ENCODE measurements around the gene CARS2.

DNA sequence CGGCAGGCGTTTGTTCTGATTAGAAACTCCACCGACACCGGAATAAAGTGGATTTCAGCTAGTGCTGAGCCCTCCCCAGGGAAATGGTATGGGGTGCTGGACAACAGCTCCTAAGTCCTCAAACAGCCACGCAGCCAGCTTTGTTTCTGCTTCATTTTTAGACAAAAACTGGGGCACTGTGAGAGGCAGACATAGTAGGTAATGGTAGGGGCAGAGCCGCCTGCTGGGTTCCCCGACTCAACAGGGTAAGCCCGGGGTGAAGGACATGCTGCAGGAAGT lies 39.7 kb downstream of the CARS2 start:
- TF ChIP-seq, protein P1, sequence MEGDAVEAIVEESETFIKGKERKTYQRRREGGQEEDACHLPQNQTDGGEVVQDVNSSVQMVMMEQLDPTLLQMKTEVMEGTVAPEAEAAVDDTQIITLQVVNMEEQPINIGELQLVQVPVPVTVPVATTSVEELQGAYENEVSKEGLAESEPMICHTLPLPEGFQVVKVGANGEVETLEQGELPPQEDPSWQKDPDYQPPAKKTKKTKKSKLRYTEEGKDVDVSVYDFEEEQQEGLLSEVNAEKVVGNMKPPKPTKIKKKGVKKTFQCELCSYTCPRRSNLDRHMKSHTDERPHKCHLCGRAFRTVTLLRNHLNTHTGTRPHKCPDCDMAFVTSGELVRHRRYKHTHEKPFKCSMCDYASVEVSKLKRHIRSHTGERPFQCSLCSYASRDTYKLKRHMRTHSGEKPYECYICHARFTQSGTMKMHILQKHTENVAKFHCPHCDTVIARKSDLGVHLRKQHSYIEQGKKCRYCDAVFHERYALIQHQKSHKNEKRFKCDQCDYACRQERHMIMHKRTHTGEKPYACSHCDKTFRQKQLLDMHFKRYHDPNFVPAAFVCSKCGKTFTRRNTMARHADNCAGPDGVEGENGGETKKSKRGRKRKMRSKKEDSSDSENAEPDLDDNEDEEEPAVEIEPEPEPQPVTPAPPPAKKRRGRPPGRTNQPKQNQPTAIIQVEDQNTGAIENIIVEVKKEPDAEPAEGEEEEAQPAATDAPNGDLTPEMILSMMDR (IDR thresholded peaks at IDR 0.05 in 4 of 5, conservative IDR thresholded peaks at IDR 0.05 in 1 of 5) = no peak
- TF ChIP-seq POLR2A (IDR thresholded peaks at IDR 0.05) = no peak
